ENCODE results near the gene SLC22A23.

SLC22A23 gene, protein sequence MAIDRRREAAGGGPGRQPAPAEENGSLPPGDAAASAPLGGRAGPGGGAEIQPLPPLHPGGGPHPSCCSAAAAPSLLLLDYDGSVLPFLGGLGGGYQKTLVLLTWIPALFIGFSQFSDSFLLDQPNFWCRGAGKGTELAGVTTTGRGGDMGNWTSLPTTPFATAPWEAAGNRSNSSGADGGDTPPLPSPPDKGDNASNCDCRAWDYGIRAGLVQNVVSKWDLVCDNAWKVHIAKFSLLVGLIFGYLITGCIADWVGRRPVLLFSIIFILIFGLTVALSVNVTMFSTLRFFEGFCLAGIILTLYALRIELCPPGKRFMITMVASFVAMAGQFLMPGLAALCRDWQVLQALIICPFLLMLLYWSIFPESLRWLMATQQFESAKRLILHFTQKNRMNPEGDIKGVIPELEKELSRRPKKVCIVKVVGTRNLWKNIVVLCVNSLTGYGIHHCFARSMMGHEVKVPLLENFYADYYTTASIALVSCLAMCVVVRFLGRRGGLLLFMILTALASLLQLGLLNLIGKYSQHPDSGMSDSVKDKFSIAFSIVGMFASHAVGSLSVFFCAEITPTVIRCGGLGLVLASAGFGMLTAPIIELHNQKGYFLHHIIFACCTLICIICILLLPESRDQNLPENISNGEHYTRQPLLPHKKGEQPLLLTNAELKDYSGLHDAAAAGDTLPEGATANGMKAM
- total RNA-seq, result 0 to 1.7 (median 0.15) reads per million in 18 experiments

DNA sequence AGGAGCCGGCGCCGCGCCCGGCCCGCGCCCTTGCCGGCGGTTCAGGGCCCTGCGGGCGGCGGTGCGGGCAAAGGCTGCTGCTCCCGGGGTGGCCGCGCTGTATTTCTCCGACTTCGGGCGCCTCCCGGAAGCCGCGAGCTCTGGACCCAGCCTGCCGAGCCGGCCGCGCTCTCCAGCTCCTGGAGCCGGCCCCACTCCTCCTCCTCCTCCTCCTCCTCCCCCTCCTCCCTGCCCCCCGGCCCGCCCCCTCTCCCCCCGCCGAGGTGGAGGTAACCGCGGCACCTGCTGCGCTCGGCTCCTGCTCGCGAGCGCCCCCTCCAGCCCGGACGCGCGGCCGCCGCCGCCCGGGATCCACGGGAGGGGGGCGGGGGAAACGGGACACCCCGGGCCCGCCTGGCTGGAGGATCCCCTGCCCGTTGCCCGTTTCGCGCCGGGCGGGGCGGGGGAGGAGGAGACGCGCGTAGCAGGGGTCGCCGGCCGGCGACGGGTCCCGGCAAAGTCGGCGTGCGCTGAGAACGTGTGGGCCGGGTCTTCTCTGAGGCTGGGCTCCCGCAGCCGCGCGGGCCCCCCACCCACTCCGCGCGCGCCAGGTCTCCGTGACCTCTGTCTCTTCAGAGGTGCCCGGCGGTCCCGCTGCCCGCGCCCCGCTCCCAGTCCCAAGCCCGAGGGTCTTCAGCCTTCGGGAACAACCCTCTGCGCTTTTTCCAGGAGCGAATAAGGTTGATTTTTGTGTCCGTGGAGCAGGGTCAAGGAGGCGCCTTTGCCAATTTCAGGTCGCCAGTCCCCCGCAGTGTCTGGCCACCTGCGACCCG, at the start of gene SLC22A23:
Gene SLC22A23, minus strand, starts transcription at position 153 of the 812 bp plus-strand sequence. CDS start 491 bp downstream, outside the sequence.
- DNase-seq, result peak in 1 of 2 donors; percentile 5

DNA sequence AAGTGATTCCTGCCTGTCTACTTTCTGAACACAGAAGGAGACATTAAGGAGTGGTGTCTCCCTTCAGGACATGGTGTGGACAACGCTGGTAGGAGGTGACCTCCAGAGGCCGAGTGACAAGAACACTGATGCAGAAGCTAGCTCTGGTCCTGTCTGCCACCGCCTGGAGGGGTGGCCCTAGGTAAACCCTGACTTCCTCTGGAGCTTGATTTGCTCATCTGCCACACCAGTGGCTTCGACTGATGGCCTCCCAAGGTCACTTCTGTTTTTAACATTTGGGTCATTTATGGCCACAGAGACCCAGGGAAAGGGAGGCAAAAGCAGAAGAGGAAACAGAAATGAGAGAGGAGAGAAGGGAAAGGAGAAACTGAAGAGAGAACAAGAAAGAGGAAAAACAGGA, 49.4 kb upstream of the SLC22A23 start:
- peak; percentile 31 to 38 for DNase-seq

DNA sequence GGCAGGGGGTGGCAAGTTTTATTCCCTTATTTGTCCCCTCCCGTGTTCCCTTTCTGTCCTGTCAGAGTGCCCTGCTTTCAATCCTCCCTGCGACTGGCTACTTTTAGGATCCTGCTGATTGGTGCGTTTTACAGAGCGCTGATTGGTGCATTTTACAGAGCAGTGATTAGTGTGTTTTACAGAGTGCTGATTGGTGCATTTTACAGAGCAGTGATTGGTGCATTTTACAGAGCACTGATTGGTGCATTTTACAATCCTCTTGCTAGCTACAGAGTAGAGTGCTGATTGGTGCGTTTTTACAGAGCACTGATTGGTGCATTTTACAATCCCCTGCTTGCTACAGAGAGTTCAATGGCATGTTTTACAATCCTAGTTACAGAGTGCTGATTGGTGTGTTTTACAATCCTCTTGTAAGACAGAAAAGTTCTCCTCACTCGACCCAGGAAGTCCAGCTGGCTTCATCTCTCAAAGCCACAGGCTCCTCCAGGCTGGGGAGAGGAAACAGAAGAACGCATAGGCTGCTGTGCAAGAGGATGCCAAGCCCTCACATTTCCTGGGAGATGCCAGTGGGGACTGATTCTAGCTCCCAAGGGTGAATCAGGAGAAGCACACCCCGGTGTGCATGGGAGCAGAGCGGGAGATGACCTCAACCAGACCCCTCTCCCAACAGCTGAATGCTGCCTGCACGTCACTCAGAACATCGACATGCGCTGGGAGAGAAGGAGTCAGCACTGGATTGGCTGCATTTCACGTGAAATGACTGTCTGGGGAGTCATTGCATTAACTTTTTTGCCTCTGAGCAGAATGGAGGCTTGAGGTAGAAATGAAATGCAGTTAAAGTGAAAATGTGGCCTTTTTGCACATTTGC, 48.3 kb upstream of the SLC22A23 start:
- no peak for DNase-seq

DNA sequence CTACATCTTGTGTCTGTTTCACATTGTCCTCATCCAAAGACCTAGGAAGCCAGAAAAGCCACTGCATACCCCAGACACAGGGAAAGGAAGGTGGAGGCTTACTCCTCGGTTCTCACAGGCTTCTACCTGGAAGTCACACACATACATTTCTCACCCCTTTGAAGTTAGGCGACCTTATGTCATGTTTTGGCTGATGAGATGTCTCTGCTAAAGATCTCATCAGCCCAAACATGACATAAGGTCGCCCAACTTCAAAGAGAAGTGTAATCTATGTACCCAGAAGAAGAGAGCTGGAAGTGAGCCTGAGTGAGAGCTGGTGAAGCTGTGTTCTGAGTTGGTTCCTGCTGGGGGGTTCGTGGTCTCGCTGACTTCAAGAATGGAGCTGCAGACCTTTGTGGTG, 47.5 kb upstream of the SLC22A23 start:
- DNase-seq, result no peak

DNA sequence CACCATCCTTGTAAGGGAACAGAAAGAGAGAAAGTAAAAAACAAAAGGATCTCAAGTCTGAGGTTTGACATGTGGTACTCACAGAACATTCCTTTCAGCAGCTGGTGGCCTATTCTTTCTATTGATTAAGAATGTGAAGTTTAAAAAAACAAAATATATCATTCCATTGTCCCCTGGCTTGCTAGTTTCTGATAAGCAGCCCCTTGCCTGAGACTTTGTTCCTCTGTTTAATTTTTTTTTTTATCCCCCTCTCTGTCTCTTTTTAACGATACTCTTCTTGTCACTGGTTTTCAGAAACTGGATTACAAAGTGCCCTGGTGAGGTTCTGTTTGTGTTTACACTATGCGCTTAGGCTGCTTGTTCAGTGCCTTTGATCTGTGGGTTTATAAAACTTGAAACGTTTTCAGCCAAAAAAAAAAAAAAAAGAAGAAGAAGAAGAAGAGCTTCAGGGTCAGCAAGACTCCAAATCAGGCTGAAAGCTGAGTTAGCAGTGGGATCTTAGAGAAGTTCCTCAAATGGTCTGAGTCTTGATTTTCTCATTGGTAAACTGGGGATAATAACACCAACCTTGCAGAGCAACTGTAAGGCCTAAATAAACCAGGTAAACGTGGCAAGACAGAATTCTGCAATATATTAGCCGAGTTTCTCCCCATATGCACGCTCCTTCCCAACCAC, 45.1 kb upstream of the SLC22A23 start:
- peak; percentile 36 to 47 for DNase-seq

DNA sequence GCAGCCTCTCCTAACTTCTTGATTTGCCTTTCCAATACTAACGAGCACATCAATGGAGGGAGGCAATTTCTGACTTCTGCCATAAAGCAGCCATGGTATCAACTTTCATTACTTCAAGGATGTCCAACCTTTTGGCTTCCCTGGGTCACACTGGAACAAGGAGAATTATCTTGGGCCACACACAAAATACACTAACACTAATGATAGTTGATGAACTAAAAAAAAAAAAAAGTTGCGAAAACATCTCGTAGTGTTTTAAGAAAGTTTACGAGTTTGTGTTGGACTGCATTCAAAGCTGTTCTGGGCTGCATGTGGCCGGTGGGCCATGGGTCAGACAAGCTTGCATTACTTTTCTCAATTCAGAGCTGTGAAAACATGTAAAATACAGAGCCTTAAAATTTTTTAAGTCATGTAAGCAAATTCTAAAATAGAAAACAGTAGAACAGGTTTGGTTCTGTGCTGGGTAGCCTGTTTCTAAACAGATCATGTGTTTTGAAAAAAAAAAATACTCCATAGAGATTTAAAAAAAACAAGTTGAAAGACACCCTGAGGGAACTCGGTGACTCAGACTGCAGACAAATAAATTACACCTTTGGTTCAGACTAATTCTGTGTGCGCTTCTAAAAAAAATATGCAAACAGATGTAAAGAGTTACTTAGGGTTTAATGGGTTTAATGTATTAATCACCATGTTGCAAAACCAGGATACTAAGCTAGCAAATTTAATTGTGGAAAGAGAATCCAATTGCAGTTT, 43.6 kb upstream of the SLC22A23 start:
- DNase-seq, result no peak

DNA sequence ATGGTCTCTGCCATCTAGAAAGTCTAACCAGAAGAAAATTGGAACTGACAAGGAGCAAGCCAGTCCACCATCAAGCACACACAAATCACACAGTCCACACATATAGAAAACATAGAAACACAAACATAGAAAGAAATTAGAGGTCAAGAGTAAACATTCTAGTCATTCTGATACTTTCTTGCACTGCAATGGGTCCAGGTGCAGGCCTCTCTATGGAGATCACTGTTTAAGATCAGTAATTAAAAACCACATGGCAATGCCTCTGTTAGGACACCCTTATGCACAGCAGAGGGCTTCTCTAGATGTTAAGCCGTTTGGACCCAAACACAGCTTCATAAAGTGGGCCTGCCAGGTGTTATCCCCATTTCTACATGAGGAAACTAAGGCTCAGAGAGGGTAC, 42.8 kb upstream of the SLC22A23 start:
- DNase-seq, result no peak

DNA sequence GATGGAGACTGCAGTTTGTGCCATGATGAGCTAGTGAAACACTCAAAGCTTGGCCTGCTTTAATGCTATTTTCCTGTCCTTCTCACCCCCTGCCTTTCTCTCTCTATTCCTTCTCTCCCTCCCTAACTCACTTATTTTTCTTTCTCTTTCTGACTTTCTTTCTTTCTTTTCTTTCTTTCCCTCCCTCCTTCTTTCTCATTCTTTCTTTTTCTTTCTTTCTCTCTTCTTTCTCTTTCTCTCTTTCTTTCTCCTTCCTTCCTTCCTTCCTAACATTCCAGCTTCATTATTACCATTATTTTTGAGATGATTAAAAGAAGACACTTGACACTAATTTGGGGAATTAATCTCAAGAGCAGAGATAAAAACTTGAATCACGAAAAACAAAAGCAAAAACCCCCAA, 39.5 kb upstream of the SLC22A23 start:
- DNase-seq, result no peak

DNA sequence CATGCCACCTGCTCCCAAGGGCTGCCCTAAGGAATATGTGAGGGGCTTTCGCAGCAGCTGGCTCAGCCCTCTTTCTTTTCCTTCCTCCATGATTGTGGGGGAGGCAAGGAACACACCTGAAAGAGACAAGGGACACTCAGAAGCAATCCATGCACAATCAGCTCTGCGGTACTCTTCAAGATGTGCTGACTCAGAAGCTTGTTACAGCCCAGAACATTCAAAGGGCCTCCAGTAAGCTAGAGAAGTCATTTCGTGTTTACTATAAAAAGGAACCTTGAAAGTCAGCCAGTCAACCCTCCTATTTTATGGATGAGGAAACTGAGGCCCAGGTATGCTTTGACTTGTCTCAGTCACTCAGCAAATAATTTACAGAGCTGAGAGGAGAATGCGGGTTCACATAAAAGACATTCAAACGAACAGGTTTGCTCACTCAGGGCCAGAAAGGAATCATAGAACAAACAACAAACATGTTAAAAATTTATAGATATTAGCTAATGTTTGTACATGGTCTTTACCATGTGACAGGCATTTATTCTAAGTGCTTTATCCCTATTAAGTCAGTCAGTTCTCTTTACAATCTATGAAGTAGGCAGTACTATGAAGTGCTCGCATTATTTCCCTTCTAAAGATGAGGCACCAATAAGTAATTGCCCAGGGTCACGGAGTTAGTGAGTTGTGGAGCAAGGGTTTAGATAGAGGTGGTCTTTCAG, 37.7 kb upstream of the SLC22A23 start:
- DNase-seq, result no peak

DNA sequence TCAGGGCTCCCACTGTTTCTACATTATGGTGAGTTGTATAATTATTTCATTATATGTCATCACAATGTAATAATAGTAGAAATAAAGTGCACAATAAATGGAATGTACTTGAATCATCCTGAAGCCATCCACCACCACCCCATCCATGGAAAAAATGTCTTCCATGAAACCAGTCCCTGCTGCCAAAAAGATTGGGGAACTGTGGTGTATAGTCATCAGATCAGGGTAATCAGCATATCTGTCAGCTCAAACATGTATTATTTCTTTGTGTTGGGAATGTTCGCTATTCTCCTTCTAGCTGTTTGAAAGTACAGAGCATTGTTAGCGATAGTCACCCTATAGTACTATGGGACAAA, 33.8 kb upstream of the SLC22A23 start:
- DNase-seq, result no peak

DNA sequence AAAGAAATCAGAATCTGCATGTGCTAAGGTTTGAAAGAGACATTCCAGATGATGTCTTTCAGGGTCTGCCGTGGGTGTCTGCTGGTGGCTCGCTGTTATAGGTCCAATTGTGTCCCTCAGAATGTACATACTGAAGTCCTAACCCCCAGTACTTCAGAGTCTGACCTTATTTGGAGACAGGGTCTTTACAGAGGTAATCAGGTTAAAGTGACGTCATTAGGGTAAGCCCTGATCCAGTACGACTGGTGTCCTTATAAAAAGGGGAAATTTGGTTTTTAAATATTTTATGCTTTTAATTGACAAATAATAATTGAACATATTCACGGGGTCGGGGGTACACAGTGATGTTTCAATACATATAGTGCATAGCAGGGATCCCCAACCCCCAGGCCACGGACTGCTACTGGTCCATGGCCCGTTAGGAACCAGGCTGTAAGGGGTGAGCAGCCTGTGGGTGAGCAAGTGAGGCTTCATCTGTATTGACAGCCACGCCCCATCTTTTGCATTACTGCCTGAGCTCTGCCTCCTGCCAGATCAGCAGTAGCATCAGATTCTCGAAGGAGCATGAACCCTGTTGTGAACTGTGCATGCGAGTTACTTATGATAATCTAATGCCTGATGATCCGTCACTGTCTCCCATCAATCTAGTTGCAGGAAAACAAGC, 33.2 kb upstream of the SLC22A23 start:
- DNase-seq, result no peak

DNA sequence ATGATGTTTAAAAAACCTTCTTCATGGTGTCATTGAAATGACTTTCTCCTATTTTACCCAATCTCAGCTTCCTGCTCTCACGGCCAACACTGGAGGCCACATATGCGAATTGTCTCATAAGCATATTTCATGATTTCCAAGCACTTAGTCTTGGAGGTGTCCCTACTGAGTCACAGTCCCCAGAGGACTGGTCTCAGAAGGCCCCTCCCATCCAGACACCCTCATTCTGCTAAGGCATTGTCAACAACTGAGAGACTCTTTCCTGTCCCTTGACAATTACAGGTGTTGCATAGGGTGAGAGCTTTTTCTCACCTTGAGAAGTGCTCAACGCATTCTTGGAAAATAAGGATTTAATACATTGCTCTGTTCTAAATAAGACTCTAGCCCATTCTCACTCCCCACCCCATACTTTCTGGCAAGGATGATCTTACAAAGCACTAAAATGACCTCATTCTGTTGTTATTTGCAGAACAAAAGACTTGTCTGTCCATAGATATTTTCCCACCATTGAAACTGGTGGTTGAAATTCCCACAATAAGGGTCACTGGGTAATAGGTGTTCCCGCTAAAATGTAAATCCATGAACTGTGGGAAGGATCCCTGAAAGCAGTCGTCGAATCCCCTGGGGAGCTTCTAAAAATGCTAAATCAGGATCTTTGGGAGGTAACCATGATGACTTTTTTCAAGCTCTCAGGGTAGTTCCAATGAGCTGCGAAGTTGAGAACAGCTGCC, 32.3 kb upstream of the SLC22A23 start:
- DNase-seq, result no peak

DNA sequence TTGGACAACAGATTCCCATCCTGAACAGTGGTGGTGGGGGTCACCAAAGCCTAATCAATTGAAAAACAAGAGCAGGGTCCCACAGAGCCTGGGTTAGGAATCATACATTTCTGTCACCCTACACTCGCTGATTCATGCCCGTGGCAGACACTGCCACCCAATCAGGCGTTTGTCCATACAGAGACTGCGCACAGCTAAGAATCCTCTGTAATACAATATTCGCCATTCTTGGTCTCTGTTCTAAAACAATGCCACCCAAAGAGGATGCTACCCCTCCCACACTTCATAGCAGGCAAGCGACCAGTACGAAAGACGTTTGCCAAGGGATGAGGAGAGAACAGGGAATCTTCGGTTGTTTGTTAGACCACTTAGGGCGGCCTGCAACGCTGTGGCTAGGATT, 28.1 kb upstream of the SLC22A23 start:
- DNase-seq, result no peak

DNA sequence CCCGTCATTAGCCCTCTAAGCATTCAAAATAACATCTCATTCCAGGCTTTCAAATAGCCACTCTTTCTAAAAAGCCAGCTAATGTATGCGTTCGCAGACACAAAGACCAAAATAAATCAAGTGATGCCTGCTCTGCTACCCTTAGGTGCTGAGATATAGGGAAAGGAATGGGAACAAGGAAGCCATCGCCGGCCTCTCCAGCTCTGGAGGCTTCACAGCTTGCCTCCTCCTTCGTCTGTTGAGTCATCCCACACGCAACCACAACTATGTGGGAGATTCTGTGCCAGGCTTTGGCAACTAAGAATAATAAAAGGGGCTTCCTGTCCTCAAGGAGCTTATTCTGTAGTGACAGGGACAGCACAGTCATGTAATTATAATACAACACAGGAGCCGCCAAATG, 27.3 kb upstream of the SLC22A23 start:
- DNase-seq, result no peak

DNA sequence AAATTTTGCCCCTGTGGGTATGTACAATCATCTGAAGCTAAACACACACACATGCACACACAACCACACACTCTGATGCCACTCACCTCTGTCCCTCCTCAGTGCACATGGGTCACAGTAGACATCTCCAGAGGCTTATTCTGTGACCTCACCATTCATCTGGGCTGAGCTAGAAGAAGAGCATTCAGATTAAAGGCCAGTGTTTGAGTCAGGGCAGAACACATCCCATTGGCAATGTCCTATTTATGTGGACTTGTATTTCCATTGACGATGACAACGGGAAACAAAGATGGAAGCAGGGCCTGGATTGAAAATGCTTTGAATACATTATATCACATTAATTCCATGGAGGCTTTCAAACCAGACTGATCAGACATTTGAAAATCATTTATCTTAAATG, 26.8 kb upstream of the SLC22A23 start:
- no peak for DNase-seq

DNA sequence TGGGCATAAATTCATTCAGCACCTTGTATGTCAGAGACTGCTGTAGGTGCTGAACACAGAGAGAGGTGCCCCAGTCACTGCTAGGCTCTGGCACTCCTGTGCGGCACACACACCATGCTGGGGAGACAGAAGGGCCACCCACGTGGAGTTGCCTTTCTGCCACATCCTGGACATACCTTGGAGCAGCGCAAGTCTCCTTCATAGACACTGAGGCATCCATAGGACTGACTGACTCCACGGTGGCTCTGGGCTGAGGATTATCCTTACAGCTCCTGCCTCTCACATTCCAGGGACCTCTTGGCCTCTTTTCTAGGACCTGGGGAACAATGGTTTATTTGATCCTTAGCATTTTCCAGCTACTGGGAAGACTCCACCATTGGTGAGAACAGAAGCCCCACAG, 26.0 kb upstream of the SLC22A23 start:
- no peak for DNase-seq

DNA sequence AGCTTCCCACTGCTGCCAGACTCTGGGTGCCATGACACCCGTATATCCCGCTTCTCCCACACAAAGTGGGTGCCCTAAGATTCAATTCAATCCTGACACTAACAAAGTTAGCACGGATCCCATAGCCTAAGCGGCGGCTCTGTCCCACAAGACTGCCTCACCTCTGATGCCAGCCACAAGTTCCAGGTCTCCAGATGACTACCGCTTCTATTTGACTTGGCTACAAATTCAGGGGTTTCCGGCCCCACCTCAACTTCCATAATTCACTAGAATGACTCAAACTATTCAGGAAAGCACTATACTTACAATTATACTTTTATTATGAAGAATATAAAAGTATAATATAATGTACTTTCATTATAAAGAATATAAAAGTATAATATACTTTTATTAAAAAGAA, 24.8 kb upstream of the SLC22A23 start:
- DNase-seq, result no peak

DNA sequence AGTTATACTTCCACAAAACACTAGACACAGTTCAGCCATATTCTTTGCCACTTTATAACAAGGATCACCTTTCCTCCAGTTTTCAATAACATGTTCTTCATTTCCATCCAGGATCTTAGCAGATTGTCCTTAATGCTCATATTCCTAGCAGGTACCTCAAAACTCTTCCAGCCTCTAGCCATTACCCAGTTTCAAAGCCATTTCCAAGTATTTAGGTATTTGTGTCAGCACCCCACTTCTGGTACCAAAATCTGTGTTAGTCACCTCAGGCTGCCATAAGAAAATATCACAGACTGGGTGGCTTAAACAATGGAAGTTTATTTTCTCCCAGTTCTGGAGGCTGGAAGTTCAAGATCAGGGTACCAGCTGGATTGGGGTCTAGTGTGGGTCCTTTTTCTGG, 23.2 kb upstream of the SLC22A23 start:
- no peak for DNase-seq

DNA sequence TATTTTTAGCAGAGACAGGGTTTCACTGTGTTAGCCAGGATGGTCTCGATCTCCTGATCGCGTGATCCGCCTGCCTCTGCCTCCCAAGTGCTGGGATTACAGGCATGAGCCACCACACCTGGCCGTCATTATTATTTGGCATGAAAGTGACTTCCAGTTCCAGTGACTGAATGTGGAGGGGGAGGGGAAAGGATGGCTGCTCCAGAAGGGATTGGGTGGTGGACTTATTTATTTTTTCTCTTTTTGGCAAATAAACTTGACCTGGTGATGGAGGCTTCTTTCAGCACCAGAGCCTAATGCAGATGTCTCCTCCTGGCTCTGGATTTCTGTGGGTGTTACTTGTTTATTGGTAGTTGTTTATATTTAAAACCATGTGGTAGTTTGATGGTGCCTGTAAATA, 16.9 kb upstream of the SLC22A23 start:
- no peak for DNase-seq
